Smooth muscle cell (in vitro differentiated cells): ENCODE measurements around the gene SPTBN1. TPM values are rescaled to one million over a fixed set of nuclear protein-coding genes. Genes with fewer than 3 reads are reported as not detected.

Experiments
- DNase-seq: peaks from one replicate; lab custom pipeline; 2025; ENCODE audit not compliant: unreplicated experiment; lab: John Stamatoyannopoulos, UW
- H2AFZ ChIP-seq: fragments of 200-600 bp; sonication (generic); 2 replicates; pipeline ENCODE4 v1.6.0; 2016; ENCODE audit warnings: antibody characterized with exemption, low read depth, mild to moderate bottlenecking
- H3F3A ChIP-seq: fragments of 200-600 bp; sonication (generic); 2 replicates; pipeline ENCODE4 v1.6.0; 2017; ENCODE audit warnings: antibody characterized with exemption, low read depth
- H3K27ac ChIP-seq: fragments of 200-600 bp; sonication (generic); 2 replicates; pipeline ENCODE4 v1.5.1; 2016; ENCODE audit warnings: low read depth, mild to moderate bottlenecking
- H3K27me3 ChIP-seq: fragments of 200-600 bp; sonication (generic); 2 replicates; pipeline ENCODE4 v1.6.1; 2016; ENCODE audit warnings: low read depth, mild to moderate bottlenecking
- H3K36me3 ChIP-seq: fragments of 200-600 bp; sonication (generic); 2 replicates; pipeline ENCODE4 v1.5.1; 2016; ENCODE audit warnings: low read depth
- H3K4me1 ChIP-seq: fragments of 200-600 bp; sonication (generic); 2 replicates; pipeline ENCODE4 v1.5.1; 2016; ENCODE audit warnings: low read depth
- H3K4me2 ChIP-seq: fragments of 200-600 bp; sonication (generic); 2 replicates; pipeline ENCODE4 v1.6.0; 2016; ENCODE audit warnings: mild to moderate bottlenecking
- H3K4me3 ChIP-seq: fragments of 200-600 bp; sonication (generic); 2 replicates; pipeline ENCODE4 v1.5.1; 2016; ENCODE audit warnings: mild to moderate bottlenecking
- H3K79me2 ChIP-seq: fragments of 200-600 bp; sonication (generic); 2 replicates; pipeline ENCODE4 v1.6.0; 2016; ENCODE audit warnings: low read depth, mild to moderate bottlenecking
- H3K9ac ChIP-seq: fragments of 200-600 bp; sonication (generic); 2 replicates; pipeline ENCODE4 v1.6.0; 2016; ENCODE audit warnings: low read depth
- H3K9me3 ChIP-seq: fragments of 200-600 bp; sonication (generic); replicated peaks from 2 replicates; pipeline ENCODE4 v1.5.1; 2016; ENCODE audit warnings: low read depth
- H4K20me1 ChIP-seq: fragments of 200-600 bp; sonication (generic); 2 replicates; pipeline ENCODE4 v1.6.0; 2016; ENCODE audit warnings: low read depth
- WGBS: methylation state at CpG from one replicate; pipeline ENCODE4 v1.1.7; 2016; ENCODE audit warnings: low lambda C conversion rate; 5-methylcytosine and 5-hydroxymethylcytosine counted together
- polyA plus RNA-seq: library from polyadenylated mRNA; unstranded; fragments of >200 nt; fragmentation: Nextera tagmentation; extraction: Ambion mirVana; gene quantifications from 2 replicates; pipeline ENCODE4 v1.2.1, GENCODE V29; 2016
- total RNA-seq: library from RNA; depleted of rRNA; stranded (reverse); fragments of >200 nt; gene quantifications from 2 replicates; pipeline ENCODE4 v1.2.3, GENCODE V29; 2014
- TF ChIP-seq, protein P1 (sequence below): fragments of 200-600 bp; sonication (generic); IDR thresholded peaks from 2 replicates; pipeline ENCODE4 v1.5.1; 2017; ENCODE audit warnings: borderline replicate concordance, mild to moderate bottlenecking, antibody characterized with exemption; ENCODE audit not compliant: insufficient read depth, poor library complexity, severe bottlenecking

SPTBN1 gene
- total and polyA plus RNA-seq, 2 experiments from 2014 or later, result 78.7 to 186 TPM

DNA sequence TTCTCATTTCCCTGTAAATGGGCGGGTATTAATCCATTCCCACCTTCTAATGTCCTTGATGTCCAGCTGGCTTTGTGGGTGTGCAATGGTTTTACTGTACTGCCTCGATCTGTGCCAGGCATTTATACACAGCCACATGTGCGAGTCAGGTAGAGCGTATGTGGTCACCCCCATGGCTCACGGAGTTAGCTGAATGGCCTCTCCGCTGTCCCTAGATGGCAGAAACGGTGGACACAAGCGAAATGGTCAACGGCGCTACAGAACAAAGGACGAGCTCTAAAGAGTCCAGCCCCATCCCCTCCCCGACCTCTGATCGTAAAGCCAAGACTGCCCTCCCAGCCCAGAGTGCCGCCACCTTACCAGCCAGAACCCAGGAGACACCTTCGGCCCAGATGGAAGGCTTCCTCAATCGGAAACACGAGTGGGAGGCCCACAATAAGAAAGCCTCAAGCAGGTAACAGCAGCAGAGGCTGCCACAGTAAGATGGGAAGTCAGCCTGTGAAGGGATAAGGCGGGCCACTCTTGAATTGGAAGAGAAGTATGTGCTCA, 208.2 kb downstream of the SPTBN1 start:
- peaks cover 8% of the 10 kb centered on the region for H3K4me1 ChIP-seq
- DNase-seq, result no peak
- TF ChIP-seq, protein P1, sequence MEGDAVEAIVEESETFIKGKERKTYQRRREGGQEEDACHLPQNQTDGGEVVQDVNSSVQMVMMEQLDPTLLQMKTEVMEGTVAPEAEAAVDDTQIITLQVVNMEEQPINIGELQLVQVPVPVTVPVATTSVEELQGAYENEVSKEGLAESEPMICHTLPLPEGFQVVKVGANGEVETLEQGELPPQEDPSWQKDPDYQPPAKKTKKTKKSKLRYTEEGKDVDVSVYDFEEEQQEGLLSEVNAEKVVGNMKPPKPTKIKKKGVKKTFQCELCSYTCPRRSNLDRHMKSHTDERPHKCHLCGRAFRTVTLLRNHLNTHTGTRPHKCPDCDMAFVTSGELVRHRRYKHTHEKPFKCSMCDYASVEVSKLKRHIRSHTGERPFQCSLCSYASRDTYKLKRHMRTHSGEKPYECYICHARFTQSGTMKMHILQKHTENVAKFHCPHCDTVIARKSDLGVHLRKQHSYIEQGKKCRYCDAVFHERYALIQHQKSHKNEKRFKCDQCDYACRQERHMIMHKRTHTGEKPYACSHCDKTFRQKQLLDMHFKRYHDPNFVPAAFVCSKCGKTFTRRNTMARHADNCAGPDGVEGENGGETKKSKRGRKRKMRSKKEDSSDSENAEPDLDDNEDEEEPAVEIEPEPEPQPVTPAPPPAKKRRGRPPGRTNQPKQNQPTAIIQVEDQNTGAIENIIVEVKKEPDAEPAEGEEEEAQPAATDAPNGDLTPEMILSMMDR, result no peak
- H3K79me2 ChIP-seq, result peaks cover 5% of the 10 kb centered on the region
- no peak overlapping the region for H3K4me2 ChIP-seq
- H2AFZ ChIP-seq, result no peak overlapping the region
- peaks cover 59% of the 10 kb centered on the region for H3F3A ChIP-seq
- peaks cover 27% of the 10 kb centered on the region for H3K36me3 ChIP-seq
- H3K27me3 ChIP-seq, result no peaks in the 10 kb centered on the region
- peaks cover 61% of the 10 kb centered on the region for H4K20me1 ChIP-seq
- H3K9ac ChIP-seq, result no peak overlapping the region
- no peak overlapping the region for H3K4me3 ChIP-seq
- no peaks in the 10 kb centered on the region for H3K9me3 ChIP-seq
- H3K27ac ChIP-seq, result no peak overlapping the region
- WGBS, result 96% methylated on average over 18 of the region's 18 CpGs

GRCh38 chr2:54665436-54665856, 209.3 kb downstream of the SPTBN1 start:
- no peaks in the 10 kb centered on the region for H3K9me3 ChIP-seq
- H2AFZ ChIP-seq, result no peak overlapping the region
- no peak overlapping the region for H3K4me3 ChIP-seq
- H3K79me2 ChIP-seq, result peaks cover 5% of the 10 kb centered on the region
- no peak for DNase-seq
- H3K27ac ChIP-seq, result peak overlapping the region; percentile 51
- peak overlapping the region; percentile 31 for H3K4me2 ChIP-seq
- peaks cover 60% of the 10 kb centered on the region for H3F3A ChIP-seq
- no peaks in the 10 kb centered on the region for H3K27me3 ChIP-seq
- peaks cover 8% of the 10 kb centered on the region for H3K4me1 ChIP-seq
- 39% methylated on average over 3 of the region's 3 CpGs for WGBS
- TF ChIP-seq, protein P1, result peak; percentile 64
- peaks cover 20% of the 10 kb centered on the region for H3K36me3 ChIP-seq
- H4K20me1 ChIP-seq, result peaks cover 53% of the 10 kb centered on the region
- H3K9ac ChIP-seq, result no peak overlapping the region

- Histone ChIP-seq H3K9ac (no peak overlapping the region), H3K4me2 (peak overlapping the region; percentile 31), H3K4me3 (no peak overlapping the region), H2AFZ (no peak overlapping the region), H4K20me1 (peaks cover 53% of the 10 kb centered on the region), H3K9me3 (no peaks in the 10 kb centered on the region), H3K27ac (peak overlapping the region; percentile 51), H3K36me3 (peaks cover 13% of the 10 kb centered on the region), H3K4me1 (peaks cover 8% of the 10 kb centered on the region), H3K79me2 (peaks cover 5% of the 10 kb centered on the region), H3F3A (peaks cover 61% of the 10 kb centered on the region), H3K27me3 (no peaks in the 10 kb centered on the region)
- 4% methylated on average over 3 of the region's 3 CpGs for WGBS
- DNase-seq, result no peak
- TF ChIP-seq, protein P1, result no peak
Measured at GRCh38 chr2:54666131-54666633, 210.1 kb downstream of the SPTBN1 start.
